Suppressor macrophage treated with lipopolysaccharide for 4 hours (primary cell): ENCODE data around the gene STRIP1.
A peak's percentile ranks its signal among the peaks of the same experiment; 100 is the strongest.

Experiments used
- DNase-seq: peaks from one replicate; pipeline ENCODE4 v3.0.0-alpha.2; 2020

The STRIP1 gene

DNA sequence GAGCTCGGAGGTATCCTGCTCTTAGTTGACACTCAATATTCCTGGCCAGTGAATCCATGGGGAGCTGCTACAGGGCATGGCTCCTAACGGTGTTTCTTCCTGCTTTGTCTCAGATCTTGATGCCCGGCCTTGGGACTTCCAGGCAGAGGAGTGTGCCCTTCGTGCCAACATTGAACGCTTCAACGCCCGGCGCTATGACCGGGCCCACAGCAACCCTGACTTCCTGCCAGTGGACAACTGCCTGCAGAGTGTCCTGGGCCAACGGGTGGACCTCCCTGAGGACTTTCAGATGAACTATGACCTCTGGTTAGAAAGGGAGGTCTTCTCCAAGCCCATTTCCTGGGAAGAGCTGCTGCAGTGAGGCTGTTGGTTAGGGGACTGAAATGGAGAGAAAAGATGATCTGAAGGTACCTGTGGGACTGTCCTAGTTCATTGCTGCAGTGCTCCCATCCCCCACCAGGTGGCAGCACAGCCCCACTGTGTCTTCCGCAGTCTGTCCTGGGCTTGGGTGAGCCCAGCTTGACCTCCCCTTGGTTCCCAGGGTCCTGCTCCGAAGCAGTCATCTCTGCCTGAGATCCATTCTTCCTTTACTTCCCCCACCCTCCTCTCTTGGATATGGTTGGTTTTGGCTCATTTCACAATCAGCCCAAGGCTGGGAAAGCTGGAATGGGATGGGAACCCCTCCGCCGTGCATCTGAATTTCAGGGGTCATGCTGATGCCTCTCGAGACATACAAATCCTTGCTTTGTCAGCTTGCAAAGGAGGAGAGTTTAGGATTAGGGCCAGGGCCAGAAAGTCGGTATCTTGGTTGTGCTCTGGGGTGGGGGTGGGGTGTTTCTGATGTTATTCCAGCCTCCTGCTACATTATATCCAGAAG is 19.4 kb downstream of the STRIP1 start:
- DNase-seq: peak; percentile 70

DNA sequence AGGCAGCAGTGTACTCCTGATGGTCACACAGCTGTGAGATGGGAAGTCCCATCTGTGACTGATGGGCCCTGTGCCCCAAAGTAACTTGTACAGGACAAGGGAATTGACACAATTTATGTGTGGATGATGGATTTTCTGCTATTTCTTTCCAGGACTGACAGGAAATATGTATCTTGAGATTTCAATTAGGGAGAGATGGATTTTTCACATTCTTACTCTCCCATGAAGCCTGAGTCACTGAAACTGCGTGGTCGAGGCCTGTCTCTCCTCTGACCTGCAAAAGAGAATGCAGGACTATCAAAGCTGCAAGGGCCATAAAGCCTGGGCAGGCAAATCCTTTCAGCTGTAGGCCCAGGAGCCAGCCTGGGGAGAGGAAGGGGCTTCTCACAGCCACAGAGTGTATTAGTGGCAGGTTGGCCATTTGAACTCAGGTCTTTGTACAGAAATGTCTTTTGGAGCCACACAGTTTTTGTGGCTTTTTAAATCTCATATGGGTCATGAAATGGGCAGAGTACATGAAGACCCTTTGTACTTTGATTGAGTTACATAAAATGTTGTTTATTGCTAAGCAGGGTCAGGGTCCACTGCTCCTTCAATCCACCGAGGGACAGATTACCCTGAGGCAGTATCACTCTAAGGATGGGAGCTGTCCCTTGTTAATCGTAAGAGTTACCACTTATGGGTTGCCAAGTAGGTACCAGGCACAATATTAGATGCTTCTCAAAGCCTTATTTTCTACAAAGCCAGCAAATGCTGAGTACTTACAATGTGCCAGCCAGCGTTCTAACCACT is 21.3 kb downstream of the STRIP1 start:
- no peak for DNase-seq

DNA sequence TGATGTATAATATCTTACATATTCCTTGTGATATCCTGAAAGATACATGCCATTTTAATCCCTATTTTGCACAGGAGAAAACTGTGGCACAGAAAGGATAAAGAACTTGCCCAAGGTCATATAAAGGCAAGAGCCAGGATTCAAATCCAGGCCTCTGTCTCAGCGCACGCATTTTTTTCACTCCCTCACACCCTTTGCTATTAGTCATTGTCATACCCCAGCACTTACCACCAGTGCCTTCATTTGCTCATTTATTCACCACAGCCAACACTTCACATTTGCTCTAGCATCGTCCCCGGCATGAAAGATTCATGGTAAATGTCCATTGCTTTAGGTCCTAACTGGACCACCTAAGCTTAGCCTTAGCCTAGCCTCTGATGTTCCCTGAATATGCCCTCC is 21.9 kb downstream of the STRIP1 start:
- DNase-seq: no peak

DNA sequence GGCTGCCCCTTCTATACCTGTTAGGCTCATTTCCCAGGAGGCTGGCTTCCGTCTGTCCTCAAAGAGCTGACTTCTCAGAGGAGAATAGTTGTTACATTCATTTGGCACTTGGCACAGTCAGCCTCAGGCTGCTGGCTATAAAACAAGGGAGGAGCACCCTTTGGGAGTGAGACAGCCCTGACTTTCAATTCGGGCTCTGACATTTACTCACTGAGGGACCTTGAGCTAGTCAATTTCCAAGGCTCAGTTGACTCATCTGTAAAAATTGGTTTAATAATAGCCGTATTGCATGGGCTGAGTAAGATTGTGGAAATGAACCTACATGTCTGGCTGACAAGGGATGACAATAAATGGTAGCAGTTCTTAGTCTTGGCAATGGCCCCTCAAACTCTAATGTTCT is 22.4 kb downstream of the STRIP1 start:
- no peak for DNase-seq

DNA sequence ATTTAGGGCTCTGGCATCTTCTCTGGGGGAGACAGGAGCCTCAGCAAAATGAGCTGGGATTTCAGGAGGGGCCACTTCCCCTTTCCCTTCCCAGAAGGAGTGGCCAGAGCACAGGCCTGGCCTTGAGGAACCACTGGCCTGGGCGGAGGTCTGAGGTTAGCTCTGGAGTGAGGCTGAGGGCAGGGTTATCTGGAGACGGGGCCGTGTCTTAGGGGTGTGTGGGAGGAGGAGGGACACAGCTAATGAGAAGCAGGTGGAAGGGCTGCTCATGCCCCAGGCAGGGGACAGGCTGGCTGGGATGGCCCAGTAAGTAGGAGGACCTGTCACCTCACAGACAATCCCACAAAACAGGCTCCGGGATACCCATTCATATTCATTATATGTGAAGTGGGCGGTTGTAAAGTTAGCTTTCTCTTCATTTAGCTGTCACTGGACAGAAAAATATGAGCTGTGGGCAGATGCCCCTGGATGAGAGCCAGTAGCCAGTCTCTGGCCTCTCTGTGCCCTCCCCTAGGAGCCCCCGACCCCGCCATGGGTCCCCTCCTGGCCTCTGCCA is 23.6 kb downstream of the STRIP1 start:
- DNase-seq: peak; percentile 58

DNA sequence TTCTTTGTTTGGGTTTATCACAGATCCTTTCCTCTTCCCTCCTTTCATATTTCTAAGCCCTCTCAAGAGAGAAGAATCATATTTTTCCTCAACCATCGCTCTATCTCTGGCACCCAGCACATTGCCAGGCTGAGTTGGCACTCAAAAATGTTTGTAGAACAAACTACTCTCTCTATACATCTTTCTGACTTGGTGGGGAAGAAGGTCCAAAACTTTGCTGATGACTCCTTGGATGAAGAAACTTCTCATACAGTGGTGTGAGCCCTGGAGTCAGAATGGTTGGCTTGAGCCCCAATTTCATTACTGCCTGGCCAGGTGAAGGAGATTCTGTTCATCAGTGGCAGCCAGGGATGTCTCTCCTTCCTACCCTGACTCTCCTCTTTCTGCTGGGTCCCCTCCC is 24.2 kb downstream of the STRIP1 start:
- DNase-seq: no peak

DNA sequence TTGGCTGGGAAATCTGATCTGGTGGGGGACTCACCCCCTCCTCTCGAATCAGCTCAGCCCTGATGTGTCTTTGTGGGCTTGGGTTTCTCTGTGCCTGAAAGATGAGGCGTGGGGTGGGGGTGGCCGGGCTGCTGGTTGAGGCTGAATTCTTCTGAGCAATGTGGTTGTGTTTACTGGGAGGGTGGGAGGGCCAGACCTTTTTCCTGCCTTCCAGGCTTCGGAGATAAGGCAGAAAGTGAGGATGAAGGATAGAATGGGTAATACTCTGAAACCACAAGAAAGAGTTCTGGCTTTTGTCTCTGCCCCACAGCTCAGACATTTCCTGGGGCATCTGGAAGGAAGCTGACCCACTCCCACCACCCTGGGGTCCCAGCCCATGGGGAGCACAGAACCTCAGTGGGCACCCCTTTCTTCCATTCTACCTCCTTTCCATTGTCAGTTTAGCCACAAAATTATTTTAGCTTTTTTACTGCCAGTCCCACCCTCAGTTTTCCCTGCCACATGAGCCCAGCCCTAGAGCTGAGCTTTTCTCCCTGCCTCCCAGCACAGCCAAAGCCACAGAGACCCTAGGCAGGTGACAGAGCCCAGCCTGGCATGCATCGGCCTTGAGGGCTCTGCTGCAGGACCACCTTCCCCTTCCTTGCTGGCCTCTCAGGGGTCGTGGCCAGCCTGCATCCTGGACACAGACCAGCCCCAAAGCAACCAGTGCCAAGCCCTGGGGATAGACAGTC is 24.9 kb downstream of the STRIP1 start:
- no peak for DNase-seq

DNA sequence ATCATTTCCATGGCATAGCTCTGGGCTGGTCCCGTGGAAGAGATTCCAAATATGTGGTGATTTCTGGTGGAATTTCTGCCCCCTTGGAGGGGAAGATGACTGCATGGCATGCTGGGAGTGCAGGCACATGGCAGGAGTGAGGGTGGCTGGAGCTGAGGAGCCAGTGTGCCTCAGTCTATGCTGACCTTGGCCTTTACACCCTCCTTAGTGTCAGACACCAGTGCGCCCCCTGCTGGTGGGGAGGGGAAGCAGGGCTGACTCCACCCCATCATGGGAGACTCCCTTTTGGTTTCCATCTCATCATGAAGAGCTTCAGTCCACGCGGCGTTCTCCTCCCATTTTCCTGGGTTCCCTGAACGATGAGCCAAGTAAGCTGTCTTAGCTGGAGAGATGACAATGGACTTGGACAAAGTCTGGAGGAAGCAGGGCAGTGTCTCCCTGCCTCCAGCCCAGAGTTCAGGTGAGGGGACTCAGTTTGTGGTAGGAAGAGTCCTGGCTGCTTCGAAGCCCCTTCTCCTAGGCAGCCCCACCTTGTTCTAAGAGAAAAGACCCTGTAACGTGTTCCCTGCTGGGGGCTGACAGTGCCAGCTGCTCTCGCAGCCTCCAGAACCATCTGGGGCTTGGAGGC is 25.7 kb downstream of the STRIP1 start:
- DNase-seq: peak; percentile 80

DNA sequence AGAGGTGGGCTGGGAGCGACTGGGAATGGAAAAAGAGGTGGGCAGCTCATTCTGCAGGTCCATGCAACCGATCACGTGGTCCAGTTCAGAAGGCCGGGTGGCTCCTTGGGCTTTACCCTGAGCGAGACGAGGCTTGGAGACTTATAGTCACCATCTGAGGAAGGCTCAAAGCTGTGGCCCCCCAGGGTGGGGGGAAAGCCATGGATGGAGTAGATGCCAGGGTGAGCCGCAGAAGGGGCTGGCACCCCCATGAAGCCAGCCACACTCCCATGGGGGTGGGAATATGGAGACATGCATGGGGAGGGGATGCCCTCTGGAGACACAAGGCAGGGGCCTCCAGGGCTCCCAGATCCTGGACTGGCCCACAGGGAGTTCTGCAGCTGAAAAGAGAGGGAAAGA is 26.2 kb downstream of the STRIP1 start:
- DNase-seq: no peak

DNA sequence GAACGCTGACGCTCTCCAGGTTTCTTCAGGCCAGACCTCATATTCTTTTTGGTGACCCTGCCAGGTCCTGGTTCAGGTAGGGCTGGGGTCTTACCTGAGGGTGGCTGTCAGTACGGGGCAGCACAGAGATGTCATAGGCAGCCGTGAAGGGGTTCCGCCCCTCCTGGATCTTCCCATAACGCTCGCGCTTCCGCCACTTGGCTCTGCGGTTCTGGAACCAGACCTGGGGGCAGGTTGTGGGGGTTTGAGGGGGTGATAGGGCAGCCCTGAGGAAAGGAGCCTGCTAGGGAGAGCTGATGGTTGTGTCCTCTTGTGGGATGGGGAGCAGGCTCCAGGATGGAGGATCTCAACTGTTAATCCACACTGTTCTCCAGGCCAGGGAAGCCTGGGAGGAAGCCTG is 26.9 kb downstream of the STRIP1 start:
- no peak for DNase-seq

DNA sequence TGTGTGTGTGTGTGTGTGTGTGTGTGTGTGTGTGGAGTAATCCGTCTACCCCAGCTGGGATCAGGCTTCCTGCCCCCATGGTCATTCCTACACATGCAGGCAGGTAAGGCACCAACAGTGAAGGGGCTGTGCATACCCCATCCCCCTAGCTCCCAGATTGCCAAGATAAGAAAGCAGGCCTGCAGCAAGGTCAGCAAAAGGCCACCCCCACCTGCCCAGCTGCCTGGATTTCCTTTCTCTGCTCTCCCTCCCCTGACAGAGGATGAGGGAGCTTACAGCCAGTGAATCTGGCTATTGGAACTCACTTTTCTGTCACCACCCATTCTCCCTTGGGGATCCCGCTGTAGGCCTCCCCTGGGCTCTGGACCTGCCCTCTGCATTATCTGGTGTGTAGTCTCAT is 28.2 kb downstream of the STRIP1 start:
- no peak for DNase-seq

DNA sequence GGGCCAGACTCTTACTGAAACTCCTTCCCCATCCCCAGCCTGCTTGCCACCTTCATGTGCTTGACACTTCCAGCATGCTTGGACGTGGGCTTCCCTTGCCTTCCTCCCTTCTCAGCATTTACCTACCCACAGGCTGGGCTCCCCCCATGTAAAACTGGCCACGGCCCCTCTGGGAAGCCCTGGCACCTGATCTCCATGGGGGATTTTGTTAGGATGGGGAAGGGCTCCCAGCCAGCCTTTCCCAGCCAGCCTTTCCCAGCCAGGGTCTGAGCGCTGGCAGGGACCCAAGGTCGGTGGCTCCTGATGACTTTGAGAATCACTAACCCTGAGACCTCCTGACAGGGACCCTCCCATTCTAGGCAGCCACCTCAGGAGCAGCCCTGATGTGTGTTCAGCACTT is 29.4 kb downstream of the STRIP1 start:
- no peak for DNase-seq

DNA sequence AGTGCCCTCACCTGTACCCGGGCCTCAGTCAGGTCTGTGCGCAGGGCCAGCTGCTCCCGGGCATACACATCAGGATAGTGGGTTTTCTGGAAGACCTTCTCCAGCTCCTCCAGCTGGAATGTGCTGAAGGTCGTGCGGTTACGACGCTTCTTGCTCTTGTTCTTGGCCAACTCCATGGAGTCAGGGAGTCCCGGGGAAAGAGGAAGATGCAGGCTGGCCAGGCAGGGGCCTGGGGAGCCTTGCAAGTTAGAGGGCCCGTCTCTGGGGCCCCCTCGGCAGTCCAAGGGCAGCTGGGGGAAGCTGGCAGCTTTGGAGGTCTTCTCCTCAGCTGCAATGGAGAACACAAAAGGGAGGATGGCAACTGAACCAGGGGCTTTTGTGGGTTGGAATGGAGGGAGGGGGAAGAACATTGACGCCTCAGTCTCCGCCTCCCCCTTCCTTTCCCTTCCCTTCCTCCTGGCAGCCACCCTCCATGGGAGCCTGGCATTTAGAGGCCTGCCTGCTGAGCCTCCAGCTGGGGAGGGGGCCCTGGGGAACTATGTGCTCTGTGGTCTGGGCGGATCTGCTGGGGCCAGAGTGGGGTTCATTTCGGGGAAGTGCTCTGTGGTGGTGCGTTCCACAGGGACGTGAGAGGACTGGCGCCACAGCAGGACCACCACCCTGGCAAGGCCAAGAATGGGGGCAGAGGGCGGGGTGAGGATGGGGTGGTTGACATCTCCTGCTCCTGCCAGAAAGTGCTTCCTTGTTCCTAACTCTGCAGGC is 30.3 kb downstream of the STRIP1 start:
- no peak for DNase-seq

DNA sequence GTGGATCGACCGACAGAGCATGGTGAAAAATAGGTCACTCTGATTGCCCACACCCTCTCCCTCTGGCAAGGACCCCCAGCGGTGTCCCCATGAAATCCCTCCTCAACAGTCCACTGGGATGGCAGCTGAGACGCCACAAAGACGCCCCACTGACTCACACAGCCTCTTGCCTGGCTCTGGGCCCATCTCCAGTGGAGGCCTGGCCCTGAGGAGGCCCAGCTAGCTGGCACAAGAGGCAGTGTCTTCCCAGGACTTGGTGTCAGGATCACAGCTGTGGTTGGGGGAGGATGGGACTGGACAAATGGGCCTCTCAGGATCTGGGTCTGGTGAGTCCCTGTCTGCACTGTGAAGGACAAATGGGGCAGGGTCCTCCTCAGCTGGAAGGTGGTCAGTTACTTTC is 31.4 kb downstream of the STRIP1 start:
- DNase-seq: no peak

DNA sequence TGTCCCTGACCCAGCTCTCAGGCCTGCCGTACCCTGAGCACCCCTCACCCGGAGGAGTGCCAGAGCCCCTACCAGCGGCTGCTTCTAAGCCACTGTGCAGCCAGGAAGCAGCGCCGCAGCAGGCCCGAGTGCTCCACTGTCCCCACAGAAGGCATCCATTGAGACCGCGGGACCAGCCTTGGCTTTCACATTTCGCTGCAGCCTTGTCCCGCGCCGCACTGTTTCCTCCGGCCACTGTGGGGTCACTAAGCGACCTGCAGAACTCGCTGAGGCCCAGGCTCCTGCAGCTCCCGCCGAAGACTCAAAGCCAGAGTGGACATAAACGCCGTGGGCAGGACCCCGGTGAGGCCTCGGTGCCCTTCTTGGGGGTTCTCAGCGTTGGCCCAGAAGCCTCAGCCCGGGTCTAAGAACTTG is 33.1 kb downstream of the STRIP1 start:
- DNase-seq: no peak

DNA sequence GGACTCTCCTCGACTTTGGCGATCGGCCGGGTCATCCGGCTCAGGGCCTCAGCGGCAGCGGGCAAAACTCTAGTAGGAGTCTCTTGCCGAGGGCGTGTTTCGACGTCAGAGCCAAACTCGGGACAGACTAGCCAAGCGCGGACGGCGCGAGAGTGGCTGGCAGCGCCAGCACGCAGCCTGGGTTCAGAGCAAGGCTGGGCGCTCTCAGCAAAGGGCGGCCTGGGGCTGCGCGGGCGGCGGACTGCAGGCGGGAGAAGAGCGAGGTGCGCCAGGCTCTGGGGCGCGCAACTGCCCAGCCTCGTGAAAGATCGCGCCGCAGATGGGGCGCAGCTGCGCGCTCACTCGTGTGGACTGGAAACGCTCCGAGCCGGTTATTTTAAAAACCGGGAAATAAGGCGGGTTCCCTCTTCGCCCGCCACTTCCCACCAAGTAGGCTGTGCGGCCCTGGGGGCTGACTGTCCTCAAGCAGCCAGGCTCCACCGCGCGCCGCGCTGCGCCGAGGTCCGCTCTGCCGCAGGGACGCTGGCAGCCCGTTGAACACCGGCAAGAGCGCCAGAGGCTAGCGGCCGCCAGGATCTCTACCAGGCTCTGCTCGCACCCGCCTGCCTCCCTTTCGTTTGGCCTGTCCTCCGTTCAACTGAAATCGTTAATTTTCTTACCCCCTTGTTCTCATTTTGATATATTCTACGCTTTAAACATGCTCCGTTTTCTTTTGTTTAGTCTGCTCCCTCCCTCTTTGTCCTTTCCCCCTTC is 33.6 kb downstream of the STRIP1 start:
- peak; percentile 21 for DNase-seq

DNA sequence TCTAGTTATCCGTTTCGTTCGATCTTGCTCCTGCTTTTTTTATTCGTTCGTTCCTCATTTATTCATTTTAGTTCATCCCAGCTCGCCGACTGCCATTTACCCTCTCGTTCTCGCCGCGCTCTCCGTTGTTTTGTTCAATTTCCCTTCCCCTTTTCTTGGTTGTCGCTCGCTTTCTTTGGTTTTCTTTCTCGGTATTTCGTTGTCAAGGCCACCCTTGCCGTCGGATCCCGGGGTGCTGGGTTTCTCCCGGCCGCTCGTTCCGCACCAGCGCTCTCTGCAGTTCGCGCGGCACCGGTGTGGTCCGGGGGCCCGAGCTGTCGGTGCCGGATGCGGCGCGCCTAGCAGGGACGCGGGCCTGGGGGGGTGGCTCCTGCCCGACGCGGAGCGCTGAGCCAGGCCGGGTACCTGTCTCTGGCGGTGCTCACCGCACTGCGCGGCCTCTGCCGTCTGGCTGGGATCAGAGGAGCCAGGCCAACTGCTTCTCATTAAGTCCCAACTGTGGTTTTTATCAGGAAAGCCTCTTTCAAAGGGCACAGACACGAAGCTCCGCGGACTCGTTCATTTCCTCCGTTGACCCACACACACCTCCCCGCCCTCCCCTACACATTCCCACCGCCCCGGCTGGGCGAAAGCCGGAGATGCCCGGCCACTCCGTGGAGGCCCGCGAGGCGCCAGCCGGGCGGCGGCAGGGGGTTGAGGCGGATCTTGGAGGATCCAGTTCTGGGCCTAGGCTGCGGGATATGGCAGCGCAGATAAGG is 34.4 kb downstream of the STRIP1 start:
- DNase-seq: peak; percentile 45

DNA sequence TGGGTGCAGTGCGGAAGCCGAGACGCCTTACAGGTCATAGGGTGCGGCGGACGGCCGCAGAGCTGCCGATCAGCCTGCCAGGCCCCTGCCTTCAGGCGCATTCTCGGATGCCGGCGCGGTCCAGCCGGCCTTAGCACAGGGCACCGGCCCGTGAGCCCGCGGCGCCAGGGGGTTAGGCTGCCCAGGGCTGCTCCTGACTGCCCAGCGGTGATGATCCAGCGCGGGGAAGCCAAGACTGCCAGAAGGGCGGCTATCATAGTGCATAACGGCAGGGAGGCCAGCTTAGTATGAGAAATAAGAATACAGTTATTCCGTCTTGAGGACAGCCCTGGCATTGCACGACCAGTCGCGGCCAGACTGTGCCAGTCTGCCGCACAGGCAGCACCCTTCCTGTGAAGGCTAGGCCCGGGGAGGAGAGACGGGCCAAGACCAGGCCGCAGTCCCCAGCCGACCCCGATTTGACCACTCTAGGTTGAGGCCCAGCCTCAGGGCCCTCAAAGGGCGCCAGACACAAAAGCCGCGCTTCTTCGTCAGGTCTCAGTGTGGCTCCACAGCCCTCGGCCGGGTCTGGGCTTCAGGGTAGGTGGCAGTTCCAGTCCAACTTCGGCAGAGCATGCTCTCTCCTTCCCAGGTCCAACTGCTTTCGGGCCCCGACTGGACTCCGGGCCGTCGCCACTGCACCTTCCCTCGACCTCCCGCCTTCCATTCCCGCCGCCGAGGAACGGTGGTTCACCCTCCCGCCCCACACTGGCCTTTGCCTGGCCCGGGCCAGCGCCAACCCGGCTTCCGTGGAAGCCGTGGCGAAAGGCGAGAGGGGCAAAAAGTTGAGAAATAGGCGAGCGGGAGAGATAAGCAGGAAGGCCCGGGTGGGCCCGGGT is 35.2 kb downstream of the STRIP1 start:
- DNase-seq: no peak

DNA sequence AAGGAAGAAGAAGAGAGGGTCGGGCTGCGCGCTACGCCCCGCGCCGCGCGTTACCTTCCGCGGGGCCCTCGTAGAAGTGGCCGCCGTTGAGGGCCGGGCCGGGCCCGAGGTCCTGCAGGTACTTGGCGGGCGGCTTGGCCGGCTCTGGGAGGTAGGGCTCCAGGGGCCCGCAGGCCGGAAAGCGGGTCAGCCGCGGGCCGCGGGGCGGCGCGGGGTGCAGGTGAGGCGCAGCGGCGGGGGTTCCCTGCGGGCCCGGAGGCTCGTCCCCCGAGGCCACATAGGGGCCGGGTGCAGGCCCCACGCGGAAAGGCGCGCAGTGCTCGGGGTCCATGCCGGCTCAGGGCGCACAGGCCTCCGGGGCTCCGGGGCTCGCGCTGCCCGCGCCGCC is 35.9 kb downstream of the STRIP1 start:
- DNase-seq: no peak
